ENCODE measurements around the gene TRABD. TPM values are rescaled to one million over a fixed set of nuclear protein-coding genes. Genes with fewer than 3 reads are reported as not detected.

TRABD gene
- total and polyA plus RNA-seq, 2 donors: 31.1 to 102 TPM

DNA sequence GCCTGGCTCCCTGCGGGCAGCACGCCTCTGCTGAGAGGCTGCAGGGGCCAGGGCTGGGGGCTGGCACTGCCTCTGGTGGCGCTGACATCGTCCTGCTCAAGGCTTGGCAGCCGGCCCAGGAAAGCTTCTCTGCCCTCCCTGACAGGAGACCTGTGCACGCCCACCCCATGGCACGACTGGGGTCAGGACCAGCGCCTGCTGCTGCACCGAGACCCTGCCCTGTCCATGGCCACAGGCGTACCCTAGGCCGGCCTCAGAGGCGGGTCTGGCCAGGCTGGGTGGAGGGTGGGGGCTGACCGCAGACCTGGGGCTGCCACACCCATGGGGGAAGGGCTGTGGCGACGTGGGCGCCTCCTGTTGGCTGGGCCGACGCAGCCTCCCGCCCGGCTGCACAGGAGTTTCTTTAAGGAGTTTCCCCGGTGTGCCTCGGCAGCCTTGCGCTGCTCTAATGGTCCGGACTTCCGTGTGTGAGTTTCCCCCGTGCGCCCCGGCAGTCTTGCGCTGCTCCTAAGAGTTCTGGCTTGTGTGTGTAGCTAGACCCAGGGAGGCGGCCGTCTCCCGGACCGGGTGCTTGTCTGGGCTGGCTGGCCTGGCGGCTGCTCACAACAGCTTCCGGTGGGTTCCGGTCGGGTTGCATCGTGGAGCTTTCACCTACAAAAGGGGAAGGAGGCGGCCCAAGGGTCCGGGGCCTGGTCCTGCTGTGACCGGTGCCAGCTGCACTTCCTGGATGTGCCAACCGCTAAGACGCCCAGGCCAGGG, 4.6 kb downstream of the TRABD start:
- Histone ChIP-seq H3K27ac (ENCODE audit: low read depth in 1 of 2, low read length in 1 of 2) (peak overlapping the region; percentile 97 to 99), H3K4me3 (ENCODE audit: low read length in 2 of 2) (peak overlapping the region; percentile 73 to 83), H3K4me1 (ENCODE audit: control insufficient read depth in 2 of 2, insufficient read depth in 2 of 2, low read length in 2 of 2) (peaks cover 47 to 77% of the 10 kb centered on the region in 2 donors), H3K9me3 (ENCODE audit: control insufficient read depth in 2 of 2, insufficient read depth in 1 of 2, low read length in 1 of 2) (peaks cover 0 to 8% of the 10 kb centered on the region in 2 donors), H3K36me3 (ENCODE audit: control insufficient read depth in 2 of 2, insufficient read depth in 2 of 2, low read length in 1 of 2) (peaks cover 26% of the 10 kb centered on the region in 2 donors), H3K27me3 (ENCODE audit: control insufficient read depth in 2 of 2, insufficient read depth in 1 of 2, low read length in 1 of 2) (peaks cover 0 to 2% of the 10 kb centered on the region in 2 donors)
- under 1% methylated on average over 43 of the region's 43 CpGs for WGBS
- peak in 8 of 9 donors; percentile 65 to 90 (median 73) for DNase-seq (ENCODE audit: low read depth in 6 of 9, low spot score in 9 of 9)

DNA sequence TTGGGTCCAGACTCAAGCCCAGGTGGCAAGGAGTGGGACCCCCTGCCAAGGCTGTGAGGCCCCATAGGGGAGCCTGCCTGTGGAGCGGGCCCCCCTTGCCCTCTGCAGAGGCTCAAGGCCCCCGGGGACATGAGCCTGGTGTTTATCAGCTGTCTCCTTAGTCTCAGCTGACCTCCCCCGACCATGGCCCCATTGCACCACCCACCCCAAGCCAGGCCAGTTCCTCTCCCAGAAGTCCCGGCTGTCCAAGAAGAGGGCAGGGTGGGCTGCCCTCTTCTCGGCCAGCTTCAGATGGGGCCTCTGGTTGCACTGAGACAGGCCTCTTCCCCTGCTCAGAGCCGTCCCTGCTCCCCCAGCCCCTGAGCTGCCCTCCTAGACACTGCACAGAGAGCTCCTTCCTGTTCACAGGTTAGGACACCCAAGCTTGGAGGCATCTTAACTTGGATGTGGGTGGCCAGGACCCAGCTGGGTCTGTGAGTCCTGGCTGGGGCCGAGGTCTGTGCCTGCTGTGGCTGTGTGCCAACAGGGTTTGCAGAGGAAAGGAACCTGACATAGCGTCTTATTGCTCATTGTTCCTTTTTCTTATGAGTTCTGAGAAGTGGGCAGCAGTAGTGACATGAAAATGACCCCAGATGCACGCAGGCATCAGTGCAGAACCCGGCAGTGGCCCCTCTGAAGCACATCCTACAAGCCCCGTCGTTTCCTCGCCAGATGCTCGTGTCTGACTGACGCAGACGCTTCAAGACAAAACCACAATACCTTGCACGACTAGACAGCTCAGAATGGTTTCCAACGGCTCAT, 5.4 kb downstream of the TRABD start:
- 3% methylated on average over 18 of the region's 18 CpGs for WGBS
- peak overlapping the region; percentile 73 to 83 for H3K4me3 ChIP-seq (ENCODE audit: low read length in 2 of 2)
- peaks cover 46 to 75% of the 10 kb centered on the region in 2 donors for H3K4me1 ChIP-seq (ENCODE audit: control insufficient read depth in 2 of 2, insufficient read depth in 2 of 2, low read length in 2 of 2)
- peaks cover 0 to 8% of the 10 kb centered on the region in 2 donors for H3K9me3 ChIP-seq (ENCODE audit: control insufficient read depth in 2 of 2, insufficient read depth in 1 of 2, low read length in 1 of 2)
- DNase-seq (ENCODE audit: low read depth in 6 of 9, low spot score in 9 of 9): peak; percentile 61 to 95 (median 83)
- H3K27ac ChIP-seq (ENCODE audit: low read depth in 1 of 2, low read length in 1 of 2): peak overlapping the region; percentile 97 to 99
- no peaks in the 10 kb centered on the region for H3K27me3 ChIP-seq (ENCODE audit: control insufficient read depth in 2 of 2, insufficient read depth in 1 of 2, low read length in 1 of 2)
- H3K36me3 ChIP-seq (ENCODE audit: control insufficient read depth in 2 of 2, insufficient read depth in 2 of 2, low read length in 1 of 2): peaks cover 32 to 33% of the 10 kb centered on the region in 2 donors

DNA sequence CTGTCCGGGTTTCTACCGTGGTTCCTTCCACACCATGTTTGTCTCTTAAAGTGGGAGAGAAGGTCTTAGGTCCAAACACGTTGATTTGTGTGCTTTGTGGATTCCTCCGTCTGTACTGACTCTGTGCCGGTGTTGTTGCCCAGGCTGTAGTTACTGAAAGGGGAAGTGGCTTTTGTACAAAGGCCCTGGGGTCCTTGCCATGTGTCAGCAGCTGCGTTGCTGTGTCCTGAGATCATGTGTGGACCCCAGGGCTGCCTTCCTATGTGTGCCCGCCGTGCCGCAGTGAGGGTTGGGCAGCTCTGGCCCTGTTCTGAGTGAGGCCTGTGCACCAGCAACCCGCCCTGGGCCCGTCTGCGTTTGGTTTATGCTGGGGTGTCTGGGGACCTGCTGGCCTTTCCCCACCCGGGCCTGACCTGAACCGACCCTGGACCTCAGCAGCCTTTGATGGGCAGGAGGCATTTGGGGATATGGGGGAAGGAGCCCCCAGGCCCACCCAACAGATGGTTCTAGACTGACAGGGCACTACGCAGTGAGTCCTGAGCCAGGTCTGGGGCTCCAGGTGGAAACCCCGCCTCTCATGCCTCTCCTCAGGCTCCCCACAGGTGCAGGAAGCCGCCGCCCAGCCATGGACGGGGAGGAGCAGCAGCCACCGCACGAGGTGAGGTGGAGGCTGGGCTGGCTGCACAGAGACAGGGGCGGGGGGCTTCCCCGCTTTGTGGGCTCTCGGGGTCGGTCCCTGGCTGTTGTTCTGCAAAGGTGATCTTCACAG, 6.9 kb downstream of the TRABD start:
- Histone ChIP-seq H3K9me3 (ENCODE audit: control insufficient read depth in 2 of 2, insufficient read depth in 1 of 2, low read length in 1 of 2) (peaks cover 0 to 8% of the 10 kb centered on the region in 2 donors), H3K27me3 (ENCODE audit: control insufficient read depth in 2 of 2, insufficient read depth in 1 of 2, low read length in 1 of 2) (no peaks in the 10 kb centered on the region), H3K27ac (ENCODE audit: low read depth in 1 of 2, low read length in 1 of 2) (peak overlapping the region; percentile 97 to 99), H3K36me3 (ENCODE audit: control insufficient read depth in 2 of 2, insufficient read depth in 2 of 2, low read length in 1 of 2) (peaks cover 44 to 46% of the 10 kb centered on the region in 2 donors), H3K4me1 (ENCODE audit: control insufficient read depth in 2 of 2, insufficient read depth in 2 of 2, low read length in 2 of 2) (peaks cover 37 to 65% of the 10 kb centered on the region in 2 donors), H3K4me3 (ENCODE audit: low read length in 2 of 2) (peak overlapping the region; percentile 26 to 83)
- DNase-seq (ENCODE audit: low read depth in 6 of 9, low spot score in 9 of 9): peak in 3 of 9 donors; percentile 44 to 78 (median 58)
- WGBS: 35% methylated on average over 25 of the region's 25 CpGs

GRCh38 chr22:50193621-50194020, 7.9 kb downstream of the TRABD start:
- H3K27ac ChIP-seq (ENCODE audit: low read depth in 1 of 2, low read length in 1 of 2): peak overlapping the region in 1 of 2 donors; percentile 99
- no peaks in the 10 kb centered on the region for H3K27me3 ChIP-seq (ENCODE audit: control insufficient read depth in 2 of 2, insufficient read depth in 1 of 2, low read length in 1 of 2)
- no peak for DNase-seq (ENCODE audit: low read depth in 6 of 9, low spot score in 9 of 9)
- H3K4me1 ChIP-seq (ENCODE audit: control insufficient read depth in 2 of 2, insufficient read depth in 2 of 2, low read length in 2 of 2): peaks cover 37 to 59% of the 10 kb centered on the region in 2 donors
- WGBS: 91% methylated on average over 8 of the region's 8 CpGs
- no peak overlapping the region for H3K4me3 ChIP-seq (ENCODE audit: low read length in 2 of 2)
- peaks cover 0 to 8% of the 10 kb centered on the region in 2 donors for H3K9me3 ChIP-seq (ENCODE audit: control insufficient read depth in 2 of 2, insufficient read depth in 1 of 2, low read length in 1 of 2)
- peaks cover 44 to 56% of the 10 kb centered on the region in 2 donors for H3K36me3 ChIP-seq (ENCODE audit: control insufficient read depth in 2 of 2, insufficient read depth in 2 of 2, low read length in 1 of 2)

DNA sequence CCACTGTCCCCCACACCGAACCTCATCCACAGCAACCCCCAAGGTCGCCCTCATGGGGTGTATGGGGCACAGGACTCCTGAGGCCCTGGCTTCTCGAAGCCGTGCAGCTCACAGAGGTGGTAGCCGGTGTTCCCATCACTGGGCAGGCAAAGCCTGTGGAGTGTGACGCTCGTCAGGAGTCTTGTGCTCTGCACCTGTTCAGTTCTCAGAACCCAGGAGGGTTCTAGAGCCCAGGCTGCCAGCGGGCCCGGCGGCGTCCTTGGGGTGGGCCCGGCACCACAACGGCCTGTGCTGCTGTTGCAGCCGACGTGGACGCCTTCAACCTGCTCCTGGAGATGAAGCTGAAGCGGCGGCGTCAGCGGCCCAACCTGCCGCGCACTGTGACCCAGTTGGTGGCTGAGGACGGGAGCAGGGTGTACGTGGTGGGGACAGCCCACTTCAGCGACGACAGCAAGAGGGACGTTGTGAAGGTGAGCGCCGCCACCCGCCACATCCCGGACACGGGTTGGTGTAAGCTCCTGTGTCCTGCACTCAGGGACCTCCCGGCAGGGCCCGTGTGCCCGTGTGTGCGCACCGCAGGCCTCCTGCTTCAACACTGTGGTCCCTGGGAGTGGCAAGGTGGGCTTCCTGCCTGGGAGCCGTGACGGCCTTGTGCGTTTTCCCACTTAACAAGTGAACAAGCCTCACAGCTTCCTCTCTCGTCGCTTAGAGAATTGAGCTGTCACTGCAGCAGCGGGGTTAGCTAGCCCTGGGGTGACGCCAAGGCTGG, 8.5 kb downstream of the TRABD start:
- Histone ChIP-seq H3K9me3 (ENCODE audit: control insufficient read depth in 2 of 2, insufficient read depth in 1 of 2, low read length in 1 of 2) (peaks cover 0 to 7% of the 10 kb centered on the region in 2 donors), H3K27me3 (ENCODE audit: control insufficient read depth in 2 of 2, insufficient read depth in 1 of 2, low read length in 1 of 2) (no peaks in the 10 kb centered on the region), H3K27ac (ENCODE audit: low read depth in 1 of 2, low read length in 1 of 2) (no peak overlapping the region), H3K4me3 (ENCODE audit: low read length in 2 of 2) (no peak overlapping the region), H3K36me3 (ENCODE audit: control insufficient read depth in 2 of 2, insufficient read depth in 2 of 2, low read length in 1 of 2) (peaks cover 49 to 61% of the 10 kb centered on the region in 2 donors), H3K4me1 (ENCODE audit: control insufficient read depth in 2 of 2, insufficient read depth in 2 of 2, low read length in 2 of 2) (peaks cover 36 to 53% of the 10 kb centered on the region in 2 donors)
- DNase-seq (ENCODE audit: low read depth in 6 of 9, low spot score in 9 of 9): no peak
- 97% methylated on average over 44 of the region's 44 CpGs for WGBS

- H3K4me3 ChIP-seq (ENCODE audit: low read length in 2 of 2): no peak overlapping the region
- H3K36me3 ChIP-seq (ENCODE audit: control insufficient read depth in 2 of 2, insufficient read depth in 2 of 2, low read length in 1 of 2): peaks cover 51 to 61% of the 10 kb centered on the region in 2 donors
- WGBS: 94% methylated on average over 18 of the region's 18 CpGs
These were observed 10.5 kb downstream of the TRABD start for GRCh38 chr22:50196256-50196655.

GRCh38 chr22:50197000-50197800, 11.5 kb downstream of the TRABD start:
- 92% methylated on average over 23 of the region's 23 CpGs for WGBS
- DNase-seq (ENCODE audit: low read depth in 6 of 9, low spot score in 9 of 9): no peak
- Histone ChIP-seq H3K4me1 (ENCODE audit: control insufficient read depth in 2 of 2, insufficient read depth in 2 of 2, low read length in 2 of 2) (peaks cover 30 to 38% of the 10 kb centered on the region in 2 donors), H3K27ac (ENCODE audit: low read depth in 1 of 2, low read length in 1 of 2) (no peak overlapping the region), H3K36me3 (ENCODE audit: control insufficient read depth in 2 of 2, insufficient read depth in 2 of 2, low read length in 1 of 2) (peaks cover 51 to 61% of the 10 kb centered on the region in 2 donors), H3K9me3 (ENCODE audit: control insufficient read depth in 2 of 2, insufficient read depth in 1 of 2, low read length in 1 of 2) (no peaks in the 10 kb centered on the region), H3K27me3 (ENCODE audit: control insufficient read depth in 2 of 2, insufficient read depth in 1 of 2, low read length in 1 of 2) (peaks cover 0 to 3% of the 10 kb centered on the region in 2 donors), H3K4me3 (ENCODE audit: low read length in 2 of 2) (no peak overlapping the region)

More at GRCh38 chr22:50196256-50196655, 10.5 kb downstream of the TRABD start:
- Histone ChIP-seq H3K27ac (ENCODE audit: low read depth in 1 of 2, low read length in 1 of 2) (no peak overlapping the region), H3K4me1 (ENCODE audit: control insufficient read depth in 2 of 2, insufficient read depth in 2 of 2, low read length in 2 of 2) (peaks cover 31 to 41% of the 10 kb centered on the region in 2 donors), H3K27me3 (ENCODE audit: control insufficient read depth in 2 of 2, insufficient read depth in 1 of 2, low read length in 1 of 2) (no peaks in the 10 kb centered on the region), H3K9me3 (ENCODE audit: control insufficient read depth in 2 of 2, insufficient read depth in 1 of 2, low read length in 1 of 2) (peaks cover 0 to 4% of the 10 kb centered on the region in 2 donors)
- DNase-seq (ENCODE audit: low read depth in 6 of 9, low spot score in 9 of 9): no peak

All from thymus (tissue), 11 donors.